Suprapubic skin (tissue), 4 donors: ENCODE data around the gene ABLIM3. TPM values are rescaled to one million over a fixed set of nuclear protein-coding genes. Genes with fewer than 3 reads are reported as not detected.

ENCODE experiments used
- DNase-seq, 2 donors: peaks; one replicate each; pipeline ENCODE4 v3.0.0-alpha.2; 2019; ENCODE audit warnings: low spot score in 2 of 2
- H3K27ac ChIP-seq: fragments of 200-600 bp; sonication (generic); one replicate; pipeline ENCODE4 v1.5.1; 2019
- H3K27me3 ChIP-seq: fragments of 200-600 bp; sonication (generic); one replicate; pipeline ENCODE4 v1.5.1; 2019
- H3K36me3 ChIP-seq: fragments of 200-600 bp; sonication (generic); one replicate; pipeline ENCODE4 v1.5.1; 2019
- H3K4me1 ChIP-seq: fragments of 200-600 bp; sonication (generic); one replicate; pipeline ENCODE4 v1.5.1; 2019
- H3K4me3 ChIP-seq: fragments of 200-600 bp; sonication (generic); one replicate; pipeline ENCODE4 v1.5.1; 2019; ENCODE audit warnings: mild to moderate bottlenecking
- H3K9me3 ChIP-seq: fragments of 200-600 bp; sonication (generic); one replicate; pipeline ENCODE4 v1.5.1; 2019
- EP300 ChIP-seq: sonication (generic); formaldehyde crosslinking; IDR thresholded peaks from one replicate; pipeline ENCODE4 v1.6.1; 2017; ENCODE audit warnings: antibody characterized with exemption
- POLR2A ChIP-seq, 2 donors: fragments of 450-650 bp; IDR thresholded peaks; one replicate each; pipeline ENCODE4 v1.6.1; 2017; ENCODE audit warnings: antibody characterized with exemption in 2 of 2, mild to moderate bottlenecking in 2 of 2, moderate library complexity in 2 of 2
- POLR2AphosphoS5 ChIP-seq, 3 donors: sonication (generic); formaldehyde crosslinking; IDR thresholded peaks; one replicate each; pipeline ENCODE4 v1.6.1; 2017; ENCODE audit warnings: antibody characterized with exemption in 3 of 3
- WGBS: methylation state at CpG from one replicate; pipeline ENCODE4 v1.1.5; 2018; 5-methylcytosine and 5-hydroxymethylcytosine counted together
- total RNA-seq, 4 donors: library from RNA; depleted of rRNA; stranded (reverse); fragments of >200 nt; gene quantifications; one replicate each; pipeline ENCODE4 v1.1.0, GENCODE V29; 2016
- TF ChIP-seq, protein P1 (sequence below), 2 donors: fragments of 200-600 bp in 1 of 2; fragments of 450-650 bp in 1 of 2; sonication (generic) in 1 of 2; IDR thresholded peaks; one replicate each; pipeline ENCODE4 v1.5.1; 2016 to 2019; ENCODE audit warnings: antibody characterized with exemption in 2 of 2, mild to moderate bottlenecking in 1 of 2, moderate library complexity in 1 of 2

Gene ABLIM3
- total RNA-seq, 4 donors from 2014 or later = 4.7 to 22.6 (median 13.4) TPM

DNA sequence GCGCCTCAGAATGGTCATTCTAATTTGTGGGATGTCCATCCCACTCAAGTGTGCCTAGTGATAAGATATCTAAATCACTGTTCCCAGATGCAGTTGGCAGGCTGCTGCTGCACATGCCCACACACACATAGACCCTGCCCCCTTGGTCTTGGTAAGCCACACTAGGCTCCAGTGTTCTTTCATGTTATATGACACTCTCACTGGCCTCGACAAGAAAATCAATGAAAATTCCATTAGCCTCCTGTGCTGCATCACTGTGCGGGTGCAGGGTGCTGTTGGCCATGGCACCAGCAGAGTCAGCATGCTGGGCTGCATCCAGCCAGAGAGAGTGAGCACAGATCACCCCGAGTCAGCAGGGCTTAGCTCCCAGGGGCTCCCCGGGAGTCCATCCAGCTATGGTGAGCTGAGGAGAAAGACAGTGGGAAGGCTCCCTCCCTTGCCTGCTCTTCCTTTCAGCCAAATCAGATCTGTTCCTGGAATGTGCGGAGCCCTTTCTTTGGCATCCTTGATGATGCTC lies 59.9 kb downstream of the ABLIM3 start:
- no peak overlapping the region for H3K4me3 ChIP-seq
- no peak for DNase-seq
- H3K27me3 ChIP-seq = no peaks in the 10 kb centered on the region
- H3K27ac ChIP-seq = no peak overlapping the region
- peaks cover under 1% of the 10 kb centered on the region for H3K4me1 ChIP-seq
- H3K36me3 ChIP-seq = peaks cover 21% of the 10 kb centered on the region
- TF ChIP-seq POLR2AphosphoS5 (IDR thresholded peaks at IDR 0.05) = no peak
- WGBS = 78% methylated on average over 5 of the region's 6 CpGs
- H3K9me3 ChIP-seq = no peaks in the 10 kb centered on the region

DNA sequence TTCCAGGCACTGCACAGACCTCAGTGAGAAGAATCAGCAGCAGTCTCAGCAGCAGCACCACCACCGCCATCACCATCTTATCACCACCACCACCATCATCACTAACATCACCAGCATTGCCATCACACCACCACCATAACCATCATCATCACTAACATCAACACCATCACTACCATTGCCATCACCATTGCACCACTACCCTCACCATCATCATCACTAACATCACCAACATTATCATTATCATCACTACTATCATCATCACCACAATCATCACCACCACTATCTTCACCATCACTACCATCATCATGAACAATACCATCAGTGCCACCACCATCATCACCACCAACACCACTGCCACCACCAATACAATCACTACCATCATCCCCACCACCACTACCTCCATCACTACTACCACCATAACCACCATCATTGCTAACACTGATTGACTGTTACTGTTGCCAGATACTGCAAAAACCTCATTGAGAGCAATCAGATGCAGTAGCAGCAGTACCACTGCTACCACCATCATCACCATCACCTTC lies 61.7 kb downstream of the ABLIM3 start:
- Histone ChIP-seq H3K4me1 (peaks cover 9% of the 10 kb centered on the region), H3K9me3 (no peaks in the 10 kb centered on the region), H3K4me3 (no peak overlapping the region), H3K27me3 (no peaks in the 10 kb centered on the region), H3K36me3 (peaks cover 21% of the 10 kb centered on the region), H3K27ac (no peak overlapping the region)
- TF ChIP-seq POLR2AphosphoS5 (IDR thresholded peaks at IDR 0.05) = no peak
- TF ChIP-seq POLR2A (IDR thresholded peaks at IDR 0.05) = no peak
- TF ChIP-seq, protein P1, sequence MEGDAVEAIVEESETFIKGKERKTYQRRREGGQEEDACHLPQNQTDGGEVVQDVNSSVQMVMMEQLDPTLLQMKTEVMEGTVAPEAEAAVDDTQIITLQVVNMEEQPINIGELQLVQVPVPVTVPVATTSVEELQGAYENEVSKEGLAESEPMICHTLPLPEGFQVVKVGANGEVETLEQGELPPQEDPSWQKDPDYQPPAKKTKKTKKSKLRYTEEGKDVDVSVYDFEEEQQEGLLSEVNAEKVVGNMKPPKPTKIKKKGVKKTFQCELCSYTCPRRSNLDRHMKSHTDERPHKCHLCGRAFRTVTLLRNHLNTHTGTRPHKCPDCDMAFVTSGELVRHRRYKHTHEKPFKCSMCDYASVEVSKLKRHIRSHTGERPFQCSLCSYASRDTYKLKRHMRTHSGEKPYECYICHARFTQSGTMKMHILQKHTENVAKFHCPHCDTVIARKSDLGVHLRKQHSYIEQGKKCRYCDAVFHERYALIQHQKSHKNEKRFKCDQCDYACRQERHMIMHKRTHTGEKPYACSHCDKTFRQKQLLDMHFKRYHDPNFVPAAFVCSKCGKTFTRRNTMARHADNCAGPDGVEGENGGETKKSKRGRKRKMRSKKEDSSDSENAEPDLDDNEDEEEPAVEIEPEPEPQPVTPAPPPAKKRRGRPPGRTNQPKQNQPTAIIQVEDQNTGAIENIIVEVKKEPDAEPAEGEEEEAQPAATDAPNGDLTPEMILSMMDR (IDR thresholded peaks at IDR 0.05) = no peak
- no peak for TF ChIP-seq EP300
- no peak for DNase-seq
- WGBS = 96% methylated on average over 1 of the region's 1 CpG

DNA sequence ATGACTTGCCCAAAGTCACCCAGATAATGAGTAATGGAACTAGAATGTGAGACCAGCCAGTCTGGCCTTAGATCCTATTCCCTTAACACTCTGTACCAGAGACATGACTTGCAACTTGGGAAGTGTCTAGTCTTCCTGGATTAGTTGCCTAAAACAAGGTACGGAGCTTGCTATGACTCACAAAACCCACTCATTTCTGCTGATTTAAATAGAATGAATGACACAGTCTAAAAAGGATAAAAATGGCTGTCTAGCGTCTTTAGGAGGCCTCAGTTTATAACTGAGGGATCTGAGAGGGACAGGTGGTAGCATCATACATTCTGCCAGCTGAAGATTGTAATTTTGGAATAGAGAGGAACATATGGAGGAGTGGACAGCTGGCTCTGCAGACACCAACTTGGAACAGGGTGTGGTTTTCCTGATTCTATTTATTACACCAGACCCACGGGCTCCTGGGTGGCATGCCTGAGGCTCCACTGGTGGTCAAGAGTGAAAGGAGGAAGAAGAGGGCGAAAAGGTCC lies 62.7 kb downstream of the ABLIM3 start:
- H3K9me3 ChIP-seq = no peaks in the 10 kb centered on the region
- DNase-seq = no peak
- WGBS = 73% methylated on average over 4 of the region's 4 CpGs
- TF ChIP-seq POLR2A (IDR thresholded peaks at IDR 0.05) = no peak
- no peak for TF ChIP-seq POLR2AphosphoS5 (IDR thresholded peaks at IDR 0.05)
- TF ChIP-seq, protein P1 (IDR thresholded peaks at IDR 0.05) = no peak
- TF ChIP-seq EP300 = no peak
- H3K36me3 ChIP-seq = peaks cover 14% of the 10 kb centered on the region
- H3K27me3 ChIP-seq = no peaks in the 10 kb centered on the region
- no peak overlapping the region for H3K27ac ChIP-seq
- no peak overlapping the region for H3K4me3 ChIP-seq
- H3K4me1 ChIP-seq = peaks cover 9% of the 10 kb centered on the region

DNA sequence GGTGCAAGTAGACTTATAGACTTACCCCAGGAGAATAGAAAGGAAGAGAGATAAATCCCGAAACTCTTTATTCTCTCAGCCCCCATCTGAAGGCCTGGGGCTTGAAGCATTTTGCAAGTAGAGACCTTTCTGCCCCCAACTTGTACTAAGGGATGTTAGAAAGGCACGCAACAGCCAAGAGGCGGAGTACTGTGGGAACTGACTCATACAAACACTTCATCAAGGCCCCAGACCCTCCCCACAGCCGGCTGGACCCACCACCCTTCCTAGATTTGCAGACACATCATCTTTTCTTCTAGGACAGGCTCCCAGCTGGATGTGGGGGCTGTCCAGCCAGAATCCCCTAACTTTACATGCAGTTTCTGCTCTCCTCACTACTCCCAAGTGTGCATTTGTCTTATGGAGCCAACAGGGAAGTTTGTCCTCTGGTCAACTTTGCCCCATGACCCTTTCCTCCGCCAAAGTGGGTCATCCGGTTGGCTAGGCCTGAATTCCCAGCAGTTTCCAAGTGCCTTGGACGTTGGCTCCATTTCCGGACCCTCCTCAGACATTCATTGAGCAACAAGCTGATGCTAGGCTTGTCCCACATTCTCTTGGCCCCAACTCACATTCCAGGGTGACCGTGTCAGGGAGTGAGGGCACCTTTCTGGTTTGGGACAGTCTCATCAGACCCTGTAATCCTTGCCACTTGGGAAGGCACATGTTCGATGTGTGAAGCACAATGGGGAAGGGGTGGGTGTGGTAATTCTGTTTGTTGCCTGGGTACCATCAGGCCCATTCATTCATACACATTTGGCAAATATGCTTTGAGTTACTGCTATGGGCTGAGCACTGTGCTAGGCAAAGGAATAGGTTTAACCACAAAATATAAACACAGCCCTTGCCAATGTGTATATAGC lies 64.6 kb downstream of the ABLIM3 start:
- H3K4me3 ChIP-seq = no peak overlapping the region
- H3K36me3 ChIP-seq = peaks cover 10% of the 10 kb centered on the region
- no peak for DNase-seq
- TF ChIP-seq POLR2AphosphoS5 (IDR thresholded peaks at IDR 0.05) (no peak), POLR2A (IDR thresholded peaks at IDR 0.05) (no peak), EP300 (no peak)
- TF ChIP-seq, protein P1 (IDR thresholded peaks at IDR 0.05) = no peak
- 71% methylated on average over 10 of the region's 10 CpGs for WGBS
- H3K27ac ChIP-seq = no peak overlapping the region
- H3K9me3 ChIP-seq = no peaks in the 10 kb centered on the region
- peaks cover 9% of the 10 kb centered on the region for H3K4me1 ChIP-seq
- H3K27me3 ChIP-seq = no peaks in the 10 kb centered on the region

DNA sequence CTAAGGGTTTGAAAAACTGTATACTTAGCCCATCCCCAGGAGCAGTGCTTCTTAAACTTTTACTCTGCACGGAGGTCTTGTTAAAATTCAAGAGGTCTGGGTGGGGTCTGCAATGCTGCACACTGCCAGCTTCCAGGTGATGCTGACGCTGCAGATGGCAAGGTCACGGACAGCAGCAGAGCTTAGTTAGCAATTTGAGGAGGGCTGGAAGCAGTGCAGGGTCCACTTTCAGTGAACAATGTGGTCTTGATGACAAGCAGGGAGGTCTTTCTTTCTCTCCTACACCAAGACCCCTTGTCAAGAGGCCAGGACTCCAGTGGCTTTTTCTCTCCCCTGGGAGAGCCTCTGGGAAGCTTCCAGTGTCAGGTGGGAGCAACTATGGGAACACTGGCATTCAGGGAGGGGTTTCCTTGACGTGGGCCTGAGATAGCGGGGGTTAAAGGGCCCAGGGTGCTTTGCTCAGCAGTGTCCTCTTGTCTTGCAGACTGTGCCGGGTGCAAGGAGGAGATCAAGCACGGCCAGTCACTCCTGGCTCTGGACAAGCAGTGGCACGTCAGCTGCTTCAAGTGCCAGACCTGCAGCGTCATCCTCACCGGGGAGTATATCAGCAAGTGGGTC lies 65.3 kb downstream of the ABLIM3 start:
- Histone ChIP-seq H3K36me3 (peaks cover 10% of the 10 kb centered on the region), H3K9me3 (no peaks in the 10 kb centered on the region), H3K27ac (no peak overlapping the region), H3K4me3 (no peak overlapping the region), H3K4me1 (peaks cover 9% of the 10 kb centered on the region), H3K27me3 (no peaks in the 10 kb centered on the region)
- DNase-seq = no peak
- TF ChIP-seq POLR2AphosphoS5 (IDR thresholded peaks at IDR 0.05) = no peak
- TF ChIP-seq EP300 = no peak
- TF ChIP-seq, protein P1 (IDR thresholded peaks at IDR 0.05) = no peak
- no peak for TF ChIP-seq POLR2A (IDR thresholded peaks at IDR 0.05)
- 71% methylated on average over 9 of the region's 10 CpGs for whole genome bisulfite sequencing
